Fibroblast of gingiva (primary cell): Measurements from ENCODE around the gene ANXA2R.
A peak's percentile ranks its signal among the peaks of the same experiment; 100 is the strongest.
"Not testable (repeated sequence)": the region's sequence is repeated elsewhere in the genome, so short reads cannot be mapped to it uniquely, and the experiment has no call there.

Source experiments
- DNase-seq: peaks from one replicate; pipeline ENCODE4 v3.0.0-alpha.2; 2011; ENCODE audit warnings: low read depth

The ANXA2R gene, protein sequence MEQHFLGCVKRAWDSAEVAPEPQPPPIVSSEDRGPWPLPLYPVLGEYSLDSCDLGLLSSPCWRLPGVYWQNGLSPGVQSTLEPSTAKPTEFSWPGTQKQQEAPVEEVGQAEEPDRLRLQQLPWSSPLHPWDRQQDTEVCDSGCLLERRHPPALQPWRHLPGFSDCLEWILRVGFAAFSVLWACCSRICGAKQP

DNA sequence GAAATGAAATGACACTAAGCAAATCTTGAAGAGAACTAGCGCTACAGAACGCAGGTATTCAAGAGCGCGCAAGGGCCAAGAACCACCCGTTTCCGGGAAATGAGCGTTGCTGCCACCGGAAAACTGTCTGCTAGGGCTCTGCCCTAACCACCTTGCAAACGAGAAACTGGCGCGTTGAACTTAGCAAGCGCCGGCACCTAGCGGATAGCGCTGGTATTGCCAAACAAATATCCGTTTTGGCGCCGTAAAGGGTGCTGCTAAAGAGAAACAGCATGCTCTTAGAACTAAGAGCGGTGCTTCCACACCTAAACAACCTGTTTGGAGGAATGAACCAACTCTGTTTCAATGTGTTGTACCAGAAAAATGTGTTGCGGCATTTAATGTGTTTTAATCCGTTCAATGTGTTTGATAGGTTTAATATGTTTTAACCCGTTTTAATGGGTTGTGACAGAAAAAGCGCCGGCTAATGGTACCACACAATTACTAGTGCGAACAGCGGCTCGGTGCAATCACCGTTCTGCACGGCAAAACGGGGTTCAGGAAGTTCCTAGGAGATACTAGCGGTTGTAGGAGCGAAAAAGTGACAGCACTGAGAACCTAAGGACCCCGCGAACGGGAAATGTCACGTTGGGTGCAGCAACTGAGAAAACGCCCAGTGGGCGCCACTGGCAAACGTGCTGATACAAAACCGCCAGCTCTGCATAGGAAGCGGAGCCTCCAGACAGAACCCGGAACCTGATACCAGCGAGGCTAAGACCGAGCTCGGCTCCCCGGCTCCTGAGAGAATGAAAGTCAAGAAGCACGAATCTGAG lies at the start of gene ANXA2R:
TSS of gene ANXA2R (minus strand) at position 33 of the 812 bp plus-strand sequence. CDS start 273 bp downstream, outside the sequence.
- DNase-seq, result peak; percentile 93

DNA sequence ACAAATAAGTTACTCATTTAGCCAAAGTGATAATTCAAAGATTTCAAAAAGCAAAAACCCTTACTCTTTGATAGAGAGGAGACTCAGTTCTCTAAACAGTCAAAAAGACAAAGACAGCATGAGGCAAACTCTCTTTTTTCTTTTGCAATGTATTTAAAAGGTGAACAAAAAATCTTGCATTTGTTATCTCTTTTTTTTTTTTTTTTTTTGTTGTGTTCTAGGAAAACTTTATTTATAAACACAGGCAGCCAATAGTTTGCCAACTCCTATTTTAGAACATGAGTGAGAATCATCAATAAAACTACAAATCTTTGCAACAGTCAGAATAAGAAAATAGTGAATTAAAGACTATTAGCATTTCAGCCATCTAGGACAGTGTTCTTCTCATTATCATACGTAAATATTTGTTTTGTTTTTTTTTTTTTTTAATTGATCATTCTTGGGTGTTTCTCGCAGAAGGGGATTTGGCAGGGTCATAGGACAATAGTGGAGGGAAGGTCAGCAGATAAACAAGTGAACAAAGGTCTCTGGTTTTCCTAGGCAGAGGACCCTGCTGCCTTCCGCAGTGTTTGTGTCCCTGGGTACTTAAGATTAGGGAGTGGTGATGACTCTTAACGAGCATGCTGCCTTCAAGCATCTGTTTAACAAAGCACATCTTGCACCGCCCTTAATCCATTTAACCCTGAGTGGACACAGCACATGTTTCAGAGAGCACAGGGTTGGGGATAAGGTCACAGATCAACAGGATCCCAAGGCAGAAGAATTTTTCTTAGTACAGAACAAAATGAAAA lies 46.2 kb upstream of the ANXA2R start:
- DNase-seq, result not testable (repeated sequence)

DNA sequence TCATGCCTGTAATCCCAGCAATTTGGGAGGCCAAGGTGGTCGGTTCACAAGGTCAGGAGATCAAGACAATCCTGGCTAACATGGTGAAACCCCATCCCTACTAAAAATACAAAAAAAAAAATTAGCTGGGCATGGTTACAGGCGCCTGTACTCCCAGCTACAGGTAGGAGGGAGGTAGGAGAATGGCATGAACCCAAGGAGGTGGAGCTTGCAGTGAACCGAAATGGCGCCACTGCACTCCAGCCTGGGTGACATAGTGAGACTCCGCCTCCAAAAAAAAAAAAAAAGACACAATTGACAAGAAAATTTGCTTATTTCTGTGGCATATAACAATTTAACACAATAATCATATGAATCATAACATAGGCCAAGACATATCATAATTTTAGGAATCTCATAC lies 45.3 kb upstream of the ANXA2R start:
- DNase-seq, result no peak

DNA sequence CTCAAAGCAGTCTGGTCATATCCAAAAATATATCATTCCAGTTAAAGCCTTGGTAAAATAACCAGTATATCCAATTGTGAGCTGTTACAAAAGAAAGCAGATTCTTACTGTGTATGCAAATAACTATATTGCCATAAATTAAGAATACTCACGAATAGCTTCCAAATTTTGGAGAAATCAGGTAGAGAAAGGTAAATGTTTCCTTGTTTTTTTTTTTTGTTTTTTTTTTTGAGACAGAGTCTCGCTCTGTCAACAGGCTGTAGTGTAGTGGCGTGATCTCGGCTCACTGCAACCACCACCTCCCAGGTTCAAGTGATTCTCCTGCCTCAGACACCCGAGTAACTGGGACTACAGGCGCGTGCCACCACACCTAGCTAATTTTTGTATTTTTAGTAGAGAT lies 44.3 kb upstream of the ANXA2R start:
- DNase-seq, result not testable (repeated sequence)

DNA sequence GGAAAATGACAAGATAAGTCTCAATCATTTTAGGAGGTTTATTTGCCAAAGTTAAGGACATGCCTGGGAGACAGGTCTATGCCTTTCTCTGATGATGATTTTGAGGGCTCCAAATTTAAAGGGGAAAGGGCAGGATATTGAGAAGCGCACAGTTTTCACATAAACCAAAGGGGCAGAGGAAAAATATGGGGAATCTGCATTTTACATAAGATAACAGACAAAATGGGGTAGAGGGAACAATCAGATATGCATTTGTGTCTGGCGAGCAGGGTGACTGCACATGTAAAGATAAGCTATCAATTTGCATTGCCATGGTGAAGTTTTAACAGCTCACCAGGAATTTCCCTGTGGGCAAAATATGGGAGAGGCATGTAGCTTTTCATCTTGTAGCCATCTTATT lies 41.2 kb upstream of the ANXA2R start:
- not testable (repeated sequence) for DNase-seq

DNA sequence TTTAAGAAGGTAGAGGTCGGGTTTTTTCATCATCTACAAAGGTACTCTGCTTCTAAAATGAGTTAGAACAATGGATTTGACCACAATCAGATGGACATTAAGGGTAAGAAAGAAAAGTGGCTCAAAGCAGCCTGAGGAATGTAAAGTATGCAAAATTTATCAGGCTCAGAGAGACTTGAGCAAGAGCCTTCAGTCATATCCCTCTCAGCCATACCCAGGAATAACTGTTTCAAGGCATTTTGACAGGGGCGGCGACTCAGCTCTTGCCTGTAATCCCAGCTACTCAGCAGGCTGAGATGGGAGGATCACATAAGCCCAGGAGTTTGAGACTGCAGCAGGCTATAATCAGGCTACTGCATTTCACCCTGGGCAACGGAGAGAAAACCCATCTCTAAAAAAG lies 38.8 kb upstream of the ANXA2R start:
- DNase-seq, result peak; percentile 81

DNA sequence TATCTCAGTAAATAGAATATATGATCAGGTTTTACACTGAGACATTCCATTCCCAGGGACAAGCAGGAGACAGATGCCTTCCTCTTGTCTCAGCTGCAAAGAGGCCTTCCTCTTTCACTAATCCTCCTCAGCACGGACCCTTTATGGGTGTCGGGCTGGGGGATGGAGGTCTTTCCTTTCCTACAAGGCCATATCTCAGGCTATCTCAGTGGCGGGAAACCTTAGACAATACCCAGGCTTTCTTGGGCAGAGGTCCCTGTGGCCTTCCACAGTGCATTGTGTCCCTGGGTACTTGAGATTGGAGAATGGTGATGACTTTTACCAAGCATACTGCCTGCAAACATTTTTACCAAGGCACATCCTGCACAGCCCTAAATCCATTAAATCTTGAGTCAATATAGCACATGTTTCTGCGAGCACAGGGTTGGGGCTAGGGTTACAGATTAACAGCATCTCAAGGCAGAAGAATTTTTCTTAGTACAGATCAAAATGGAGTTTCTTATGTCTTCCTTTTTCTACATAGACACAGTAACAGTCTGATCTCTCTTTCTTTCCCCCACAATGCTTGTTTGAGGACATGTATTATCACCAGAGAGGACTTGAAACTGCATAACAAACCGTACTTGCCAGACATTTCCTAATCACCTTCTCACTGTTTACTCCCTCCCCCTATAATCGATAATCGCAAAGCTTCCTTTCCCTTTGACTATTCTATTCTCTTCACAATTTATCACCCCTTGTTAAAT lies 37.5 kb upstream of the ANXA2R start:
- DNase-seq, result not testable (repeated sequence)

DNA sequence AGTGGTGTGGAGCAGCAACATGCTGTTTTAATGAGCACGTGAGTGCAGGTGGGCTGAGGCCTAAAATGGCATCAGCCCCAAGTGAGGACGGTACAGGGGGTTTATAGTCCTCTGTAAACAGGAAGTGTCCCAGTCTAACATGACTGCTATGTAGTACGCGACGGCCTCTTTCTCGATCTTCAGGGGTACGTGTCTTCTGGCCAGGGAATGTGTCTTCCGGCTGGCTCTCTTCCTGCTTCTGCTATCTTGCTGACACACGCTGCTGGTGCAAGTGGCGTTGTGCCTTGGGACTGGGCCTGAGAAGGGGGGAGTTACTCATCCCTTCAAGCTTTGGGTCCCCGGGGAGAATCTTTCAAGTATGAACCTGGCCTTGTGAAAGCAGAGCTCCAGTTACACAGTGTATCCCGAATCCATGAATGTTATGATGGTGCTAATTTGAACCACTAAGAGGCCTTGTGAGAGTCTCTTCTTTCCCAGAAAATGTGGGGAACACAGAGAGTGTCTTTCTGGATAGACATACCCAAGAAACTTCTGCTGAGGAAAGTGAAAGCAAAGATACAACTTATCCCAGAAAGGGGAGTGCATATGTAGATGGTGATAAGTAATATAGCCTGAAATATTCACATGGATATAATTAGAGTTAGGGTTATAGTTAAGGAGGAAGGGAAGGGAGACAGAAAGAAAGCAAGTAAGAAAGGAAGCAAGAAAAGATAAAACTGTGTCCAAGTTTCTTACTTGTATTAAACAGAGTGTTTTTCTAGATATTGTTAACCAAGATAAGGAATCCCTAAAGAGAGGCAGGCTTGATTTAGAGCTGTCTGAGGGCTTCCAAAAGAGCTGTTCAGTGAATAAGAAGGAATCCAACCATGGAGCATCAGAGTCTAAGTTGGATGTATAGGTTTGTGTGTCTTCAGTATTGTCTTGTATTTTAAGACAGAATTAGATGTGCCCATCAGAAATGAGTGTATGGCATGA lies 35.5 kb upstream of the ANXA2R start:
- peak; percentile 77 for DNase-seq

DNA sequence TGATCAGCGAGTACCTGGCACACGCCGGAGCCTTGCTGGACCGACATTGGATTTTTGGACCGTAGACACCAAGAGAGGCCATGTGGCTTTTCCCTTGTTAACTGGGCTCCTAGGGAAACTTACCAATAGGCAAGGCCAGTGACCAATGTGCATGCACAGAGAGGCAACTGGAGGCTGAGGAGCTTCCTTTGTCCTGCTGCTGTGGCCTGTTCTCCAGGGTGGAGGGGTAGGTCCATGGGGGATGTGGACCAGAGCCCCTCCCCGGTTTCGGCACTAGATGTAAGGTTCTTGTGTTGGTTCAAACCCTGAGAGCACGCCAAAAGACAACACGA lies 34.8 kb upstream of the ANXA2R start:
- no peak for DNase-seq

DNA sequence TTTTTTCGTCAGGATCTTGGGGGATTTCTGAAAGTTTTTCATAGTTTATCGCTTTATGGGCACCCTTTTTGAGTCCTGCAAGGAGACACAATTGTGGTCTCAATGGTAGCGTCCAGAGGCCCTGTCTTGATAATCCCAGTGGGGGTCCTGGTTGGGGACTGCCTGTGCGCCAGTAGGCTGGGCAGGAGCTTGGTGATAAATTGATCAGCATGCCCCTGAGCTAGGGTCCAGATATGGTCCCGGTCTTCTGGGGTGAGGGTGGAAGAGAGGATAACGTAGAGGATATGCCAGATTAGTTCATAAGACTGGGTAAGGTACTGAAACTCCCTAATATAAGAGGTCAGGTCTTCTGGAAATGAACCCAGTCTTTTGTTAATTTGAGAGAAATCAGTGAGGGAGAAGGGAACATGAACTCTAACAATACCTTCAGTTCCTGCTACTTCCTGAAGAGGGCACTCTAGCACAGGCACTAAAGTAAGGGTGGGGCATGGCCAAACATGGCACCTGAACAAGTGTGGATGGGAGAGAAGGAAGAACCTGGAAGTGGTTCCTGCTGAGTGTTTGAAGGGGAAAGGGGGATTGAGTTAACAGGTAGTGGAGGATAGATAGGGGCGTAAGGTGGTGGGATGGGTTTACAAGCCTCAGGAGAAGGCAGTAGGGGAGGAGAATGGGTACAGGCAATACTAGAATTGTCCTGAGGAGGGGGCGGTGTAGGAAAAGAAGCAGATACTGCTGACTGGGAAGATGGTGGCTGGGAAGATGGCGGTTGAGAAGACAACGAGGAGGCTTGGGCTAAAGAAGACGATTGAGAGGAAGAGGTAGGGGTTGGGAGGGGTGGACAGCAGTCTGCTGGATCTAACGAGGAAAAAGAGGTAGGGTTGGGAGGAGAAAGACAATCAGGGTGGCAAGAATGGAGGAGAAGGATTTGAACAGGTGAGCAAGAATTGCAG lies 33.8 kb upstream of the ANXA2R start:
- DNase-seq, result no peak

DNA sequence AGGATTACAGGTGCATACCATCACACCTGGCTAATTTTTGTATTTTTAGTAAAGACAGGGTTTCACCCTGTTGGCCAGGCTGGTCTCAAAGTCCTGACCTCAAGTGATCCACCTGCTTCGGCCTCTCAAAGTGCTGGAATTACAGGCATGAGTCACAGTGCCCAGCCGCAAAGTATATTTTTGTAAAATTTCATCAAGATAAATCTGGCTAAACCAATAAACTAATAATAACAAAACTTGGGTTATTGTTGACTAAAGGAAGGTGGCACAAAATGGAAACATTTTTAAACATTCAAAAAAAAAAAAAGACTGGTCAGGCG lies 29.2 kb upstream of the ANXA2R start:
- DNase-seq, result not testable (repeated sequence)

DNA sequence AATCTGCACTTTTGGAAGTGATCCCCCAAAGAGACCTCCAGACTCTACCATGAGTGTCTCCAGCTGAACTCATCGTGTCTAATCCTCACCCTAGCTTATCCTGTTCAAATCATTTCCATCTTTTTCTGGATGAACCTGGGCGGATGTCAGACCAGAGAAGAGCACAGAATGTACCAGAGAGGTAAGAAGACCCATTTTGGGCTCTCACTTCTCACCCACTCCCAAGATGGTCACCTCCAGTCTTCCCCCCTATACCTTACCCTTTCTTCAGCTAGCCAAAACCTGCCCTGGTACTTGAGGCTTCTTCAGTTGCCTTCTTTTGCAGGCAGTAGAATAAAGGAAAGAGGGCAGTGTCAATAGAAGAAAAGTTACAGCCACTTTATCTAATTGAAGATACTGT lies 27.9 kb upstream of the ANXA2R start:
- no peak for DNase-seq

DNA sequence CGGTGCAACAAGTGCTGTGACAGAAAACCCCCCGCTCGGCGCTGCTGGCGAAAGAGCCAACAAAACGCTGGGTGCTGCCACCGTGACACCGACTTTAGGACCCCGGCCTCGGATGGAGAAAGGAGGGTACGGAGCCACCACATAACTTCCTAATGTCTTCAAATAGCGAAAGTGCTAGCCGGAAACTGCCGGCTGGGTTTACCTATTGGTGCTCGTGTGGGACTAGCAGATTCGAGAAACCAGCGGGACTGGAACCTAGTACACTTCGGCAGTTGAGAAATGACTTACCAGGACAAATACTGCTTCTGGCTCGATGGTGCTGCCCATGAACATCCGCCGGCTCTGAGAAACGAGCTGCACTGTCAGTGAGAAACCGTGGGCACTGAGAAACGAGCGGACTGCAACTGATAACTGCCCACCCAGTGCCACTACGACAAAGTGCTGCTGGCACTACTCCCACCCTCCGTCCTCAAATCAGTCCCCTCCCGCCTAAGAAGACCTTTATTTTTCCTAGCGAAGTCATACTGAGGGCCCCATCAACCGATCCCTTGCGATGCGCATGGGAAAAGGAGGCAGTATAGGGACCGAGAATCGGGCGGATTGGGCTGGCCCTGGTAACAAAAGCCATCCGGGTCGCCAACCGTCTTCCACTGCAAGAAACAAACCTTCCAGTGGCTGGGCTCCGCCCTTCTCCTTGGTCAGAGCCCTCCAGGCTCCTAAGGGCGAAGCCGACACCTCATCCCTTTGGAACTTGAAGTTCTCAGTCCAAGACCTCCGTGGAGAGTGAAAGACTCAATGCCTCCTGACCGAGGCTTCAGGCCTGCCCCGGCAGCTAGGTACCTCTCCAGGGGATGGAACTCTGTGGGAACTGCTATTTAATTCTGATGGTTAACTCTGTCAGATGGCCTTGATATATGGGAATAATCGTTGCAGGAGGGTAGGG lies 27.0 kb upstream of the ANXA2R start:
- peak; percentile 93 for DNase-seq

DNA sequence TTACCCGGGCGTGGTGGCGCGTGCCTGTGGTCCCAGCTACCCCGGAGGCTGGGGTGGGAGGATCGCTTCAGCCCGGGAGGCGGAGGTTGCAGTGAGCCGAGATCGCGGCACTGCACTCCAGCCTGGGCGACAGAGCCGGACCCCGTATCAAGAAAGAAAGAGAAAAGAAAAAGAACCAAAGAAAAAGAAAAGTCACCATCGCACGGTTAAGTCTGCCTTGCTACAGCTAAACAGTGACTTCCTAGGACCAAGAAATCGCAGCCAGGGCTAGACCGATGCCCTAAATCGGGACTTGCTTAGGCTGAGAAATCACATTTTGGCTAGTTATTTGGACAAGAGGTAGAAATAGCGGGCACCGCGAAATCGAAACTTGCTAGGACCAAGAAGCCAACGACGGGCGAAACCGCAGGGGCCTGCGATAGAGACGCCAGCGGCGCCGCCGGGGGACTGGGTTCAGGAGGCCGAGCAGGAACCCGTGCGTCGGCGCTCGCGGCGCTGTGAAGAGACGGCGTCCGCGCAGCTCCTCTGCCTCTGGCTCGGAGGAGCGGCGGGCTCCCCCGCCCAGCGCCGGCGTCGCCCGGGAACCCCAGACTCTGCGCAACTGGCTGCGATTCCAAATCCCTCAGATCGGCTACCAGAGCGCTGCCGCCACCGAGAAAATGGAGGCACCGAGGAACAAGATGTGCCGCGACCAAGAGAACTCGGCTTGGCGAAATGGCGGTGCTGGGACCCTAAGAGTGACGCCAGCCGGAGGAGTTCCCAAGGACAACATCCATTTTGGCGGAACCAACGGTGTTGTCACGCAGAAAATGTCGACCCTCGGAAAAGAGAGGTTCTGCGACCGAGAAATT lies 26.1 kb upstream of the ANXA2R start:
- peak; percentile 77 for DNase-seq

DNA sequence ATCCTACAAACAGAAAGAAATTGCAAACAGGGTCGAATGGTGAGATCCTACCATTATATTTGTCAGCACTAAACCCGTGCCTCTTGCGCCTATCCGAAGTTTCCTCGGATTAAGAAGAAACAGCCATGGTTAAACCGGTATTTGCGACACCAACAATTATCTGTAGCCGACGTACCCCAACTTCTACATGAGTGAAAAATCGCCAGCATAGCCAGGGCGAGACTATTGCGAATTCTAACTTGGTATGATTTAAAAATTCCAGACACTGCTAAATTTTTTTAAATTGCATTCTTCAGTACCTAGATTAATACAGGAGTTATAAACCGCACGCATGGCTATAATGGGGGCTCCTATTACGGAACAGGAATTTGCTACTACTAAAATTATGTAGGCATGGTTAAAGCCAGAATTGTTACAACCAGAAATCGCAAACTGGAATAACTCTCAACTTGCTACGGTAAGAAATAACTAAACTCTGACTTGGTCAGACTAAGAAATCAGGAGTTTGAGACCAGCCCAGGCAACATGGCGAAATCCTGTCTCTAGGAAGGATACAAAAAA lies 25.3 kb upstream of the ANXA2R start:
- DNase-seq, result peak; percentile 24

DNA sequence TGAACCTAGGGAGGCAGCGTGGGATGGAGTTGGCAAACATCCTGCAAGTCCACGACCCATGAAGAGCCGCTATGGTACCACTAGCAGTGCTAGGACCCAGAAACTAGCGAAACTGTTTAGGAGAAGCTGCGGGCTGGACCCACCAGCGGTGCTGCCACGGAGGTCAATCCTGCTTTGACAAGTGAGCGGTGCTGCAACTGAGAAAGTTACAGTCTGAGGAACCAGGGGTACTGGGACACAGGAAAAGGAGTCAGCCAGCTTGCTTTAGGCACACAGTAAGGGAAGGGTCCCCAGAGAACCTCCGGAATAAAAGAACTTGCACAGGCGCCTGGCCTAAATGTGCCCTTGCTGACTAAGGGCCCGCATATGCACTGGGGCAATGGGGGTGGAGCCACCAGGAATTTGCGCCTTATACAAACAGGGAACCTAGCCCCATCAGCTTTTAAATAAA lies 23.6 kb upstream of the ANXA2R start:
- no peak for DNase-seq

DNA sequence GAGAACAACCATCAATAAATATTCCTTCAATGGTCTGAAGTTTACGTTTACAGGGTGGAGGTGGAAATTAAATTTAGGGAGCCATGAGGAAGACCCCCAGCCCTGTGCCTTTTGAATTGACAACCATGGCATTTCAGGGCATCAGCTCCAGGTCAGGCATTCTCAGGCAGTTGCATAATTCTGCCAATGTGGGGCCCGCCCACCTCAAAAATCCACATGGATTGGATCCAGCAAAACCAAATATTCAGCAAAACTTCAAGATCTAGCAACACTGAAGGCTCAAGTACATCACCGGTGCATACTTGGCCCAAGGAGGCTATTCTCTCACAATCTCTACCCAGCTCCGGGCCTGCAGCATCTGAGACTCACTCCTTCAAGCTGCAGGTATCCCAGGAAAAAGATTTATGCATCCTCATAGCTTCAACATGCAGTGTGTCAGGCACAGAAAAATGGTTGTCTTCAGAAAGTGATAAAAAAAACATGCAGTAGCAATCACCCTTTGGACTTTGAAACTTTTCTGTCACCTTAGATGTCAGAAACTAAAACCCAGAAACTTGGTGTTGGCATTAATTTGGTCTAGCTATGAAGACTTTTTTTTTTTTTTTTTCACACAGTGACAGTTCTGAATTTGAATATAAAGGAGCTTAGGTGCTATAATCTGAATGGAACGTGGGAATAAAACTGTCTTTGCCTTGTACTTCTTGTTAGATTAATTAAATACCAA lies 21.4 kb upstream of the ANXA2R start:
- DNase-seq, result no peak
